ENCODE data around the gene MID1.

MID1 gene

DNA sequence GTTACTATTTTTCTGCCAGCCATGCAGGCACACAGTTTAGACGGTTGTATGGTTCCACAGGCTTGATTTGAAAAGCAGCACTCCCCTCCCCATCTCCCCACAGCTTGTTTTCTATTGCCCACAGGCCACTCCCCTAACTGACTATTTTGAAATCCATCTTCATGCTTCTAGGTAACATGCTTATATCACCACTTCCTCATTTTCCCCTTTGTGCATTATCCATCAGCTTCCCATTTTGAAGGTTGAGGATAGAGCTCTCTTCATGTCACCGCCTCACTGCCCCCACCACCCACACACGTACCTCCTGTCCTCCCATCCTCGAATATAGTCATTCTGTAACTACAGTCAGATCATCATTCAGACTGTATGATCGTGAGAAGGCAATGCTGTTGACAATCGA is 224.7 kb downstream of the MID1 start:
- no peak for DNase-seq (ENCODE audit: extremely low read depth, low read depth)
- TF ChIP-seq, protein P1, sequence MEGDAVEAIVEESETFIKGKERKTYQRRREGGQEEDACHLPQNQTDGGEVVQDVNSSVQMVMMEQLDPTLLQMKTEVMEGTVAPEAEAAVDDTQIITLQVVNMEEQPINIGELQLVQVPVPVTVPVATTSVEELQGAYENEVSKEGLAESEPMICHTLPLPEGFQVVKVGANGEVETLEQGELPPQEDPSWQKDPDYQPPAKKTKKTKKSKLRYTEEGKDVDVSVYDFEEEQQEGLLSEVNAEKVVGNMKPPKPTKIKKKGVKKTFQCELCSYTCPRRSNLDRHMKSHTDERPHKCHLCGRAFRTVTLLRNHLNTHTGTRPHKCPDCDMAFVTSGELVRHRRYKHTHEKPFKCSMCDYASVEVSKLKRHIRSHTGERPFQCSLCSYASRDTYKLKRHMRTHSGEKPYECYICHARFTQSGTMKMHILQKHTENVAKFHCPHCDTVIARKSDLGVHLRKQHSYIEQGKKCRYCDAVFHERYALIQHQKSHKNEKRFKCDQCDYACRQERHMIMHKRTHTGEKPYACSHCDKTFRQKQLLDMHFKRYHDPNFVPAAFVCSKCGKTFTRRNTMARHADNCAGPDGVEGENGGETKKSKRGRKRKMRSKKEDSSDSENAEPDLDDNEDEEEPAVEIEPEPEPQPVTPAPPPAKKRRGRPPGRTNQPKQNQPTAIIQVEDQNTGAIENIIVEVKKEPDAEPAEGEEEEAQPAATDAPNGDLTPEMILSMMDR (IDR thresholded peaks at IDR 0.05; ENCODE audit: low read depth, low read length) = no peak

Data from AG09319 (cell line).